ENCODE measurements around the gene MARS1.

DNA sequence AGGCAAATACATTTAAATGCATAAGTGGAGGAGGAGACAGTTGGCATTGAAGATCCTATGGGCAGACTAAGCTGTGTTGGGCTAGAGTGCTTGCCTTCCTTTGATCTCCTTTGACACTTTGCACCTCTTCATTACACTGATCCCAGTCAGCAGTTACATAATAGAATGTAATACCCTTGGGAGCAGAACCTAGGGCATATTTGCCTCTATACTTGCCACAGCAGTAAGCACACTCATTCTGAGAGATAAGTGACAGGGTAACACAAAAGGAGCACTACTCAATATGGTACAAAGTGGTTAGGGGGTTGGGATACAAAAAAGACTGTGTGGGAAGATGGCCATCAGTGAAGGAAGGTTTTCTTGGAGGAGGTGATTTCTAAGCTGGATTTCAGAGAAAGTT lies 9.0 kb downstream of the MARS1 start:
- no peak for TF ChIP-seq POLR2A (IDR thresholded peaks at IDR 0.05)
- TF ChIP-seq CTCF (IDR thresholded peaks at IDR 0.05 in 4 of 5, conservative IDR thresholded peaks at IDR 0.05 in 1 of 5) = no peak

Measured in gastrocnemius medialis (tissue), 4 donors.